ENCODE measurements around the gene TRAF2.

DNA sequence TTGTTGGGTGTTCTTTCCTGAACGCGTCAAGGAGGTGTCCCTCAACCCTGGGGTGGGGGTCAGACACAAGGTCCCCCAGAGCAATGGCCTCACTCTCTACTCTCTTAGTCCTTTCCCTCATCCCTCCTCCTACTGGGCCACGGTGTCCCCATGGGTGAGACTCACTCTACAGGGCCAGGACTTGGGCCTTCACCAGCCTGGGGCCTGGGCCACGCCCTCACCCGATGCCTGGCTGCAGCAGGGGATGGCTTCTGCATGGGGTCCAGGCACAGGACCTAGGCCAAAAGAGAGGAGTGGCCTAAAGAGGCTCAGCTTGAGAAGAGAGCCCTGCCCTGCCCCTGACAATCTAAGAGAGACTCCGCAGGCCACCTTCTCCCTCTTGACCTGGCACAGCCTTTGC lies 71.6 kb downstream of the TRAF2 start:
- TF ChIP-seq, protein P1, sequence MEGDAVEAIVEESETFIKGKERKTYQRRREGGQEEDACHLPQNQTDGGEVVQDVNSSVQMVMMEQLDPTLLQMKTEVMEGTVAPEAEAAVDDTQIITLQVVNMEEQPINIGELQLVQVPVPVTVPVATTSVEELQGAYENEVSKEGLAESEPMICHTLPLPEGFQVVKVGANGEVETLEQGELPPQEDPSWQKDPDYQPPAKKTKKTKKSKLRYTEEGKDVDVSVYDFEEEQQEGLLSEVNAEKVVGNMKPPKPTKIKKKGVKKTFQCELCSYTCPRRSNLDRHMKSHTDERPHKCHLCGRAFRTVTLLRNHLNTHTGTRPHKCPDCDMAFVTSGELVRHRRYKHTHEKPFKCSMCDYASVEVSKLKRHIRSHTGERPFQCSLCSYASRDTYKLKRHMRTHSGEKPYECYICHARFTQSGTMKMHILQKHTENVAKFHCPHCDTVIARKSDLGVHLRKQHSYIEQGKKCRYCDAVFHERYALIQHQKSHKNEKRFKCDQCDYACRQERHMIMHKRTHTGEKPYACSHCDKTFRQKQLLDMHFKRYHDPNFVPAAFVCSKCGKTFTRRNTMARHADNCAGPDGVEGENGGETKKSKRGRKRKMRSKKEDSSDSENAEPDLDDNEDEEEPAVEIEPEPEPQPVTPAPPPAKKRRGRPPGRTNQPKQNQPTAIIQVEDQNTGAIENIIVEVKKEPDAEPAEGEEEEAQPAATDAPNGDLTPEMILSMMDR (IDR thresholded peaks at IDR 0.05): no peak
- TF ChIP-seq POLR2A (IDR thresholded peaks at IDR 0.05) (no peak), POLR2AphosphoS5 (IDR thresholded peaks at IDR 0.05) (no peak), EP300 (IDR thresholded peaks at IDR 0.05) (no peak)

All from stomach (tissue), 4 donors.